Keratinocyte (primary cell): ENCODE results near the gene PLXNB2.
"Not testable (repeated sequence)": the region's sequence is repeated elsewhere in the genome, so short reads cannot be mapped to it uniquely, and the experiment has no call there.

ENCODE experiments used
- EZH2 ChIP-seq: IDR thresholded peaks from one replicate; pipeline ENCODE4 v1.6.1; 2012; ENCODE audit warnings: inconsistent platforms, mild to moderate bottlenecking, low read length, moderate library complexity
- TF ChIP-seq, protein P1 (sequence below), 3 experiments: IDR thresholded peaks in 1 of 3; conservative IDR thresholded peaks in 1 of 3; optimal IDR thresholded peaks in 1 of 3; 2 replicates in 2 of 3; 3 replicates in 1 of 3; pipeline versions ENCODE3 to v1.5.1; 2011; ENCODE audit warnings: low read length in 3 of 3, mild to moderate bottlenecking in 3 of 3, moderate library complexity in 2 of 3, control low read depth in 1 of 3, inconsistent platforms in 1 of 3; ENCODE audit not compliant: insufficient read depth in 2 of 3; ENCODE audit errors: extremely low read depth in 1 of 3

DNA sequence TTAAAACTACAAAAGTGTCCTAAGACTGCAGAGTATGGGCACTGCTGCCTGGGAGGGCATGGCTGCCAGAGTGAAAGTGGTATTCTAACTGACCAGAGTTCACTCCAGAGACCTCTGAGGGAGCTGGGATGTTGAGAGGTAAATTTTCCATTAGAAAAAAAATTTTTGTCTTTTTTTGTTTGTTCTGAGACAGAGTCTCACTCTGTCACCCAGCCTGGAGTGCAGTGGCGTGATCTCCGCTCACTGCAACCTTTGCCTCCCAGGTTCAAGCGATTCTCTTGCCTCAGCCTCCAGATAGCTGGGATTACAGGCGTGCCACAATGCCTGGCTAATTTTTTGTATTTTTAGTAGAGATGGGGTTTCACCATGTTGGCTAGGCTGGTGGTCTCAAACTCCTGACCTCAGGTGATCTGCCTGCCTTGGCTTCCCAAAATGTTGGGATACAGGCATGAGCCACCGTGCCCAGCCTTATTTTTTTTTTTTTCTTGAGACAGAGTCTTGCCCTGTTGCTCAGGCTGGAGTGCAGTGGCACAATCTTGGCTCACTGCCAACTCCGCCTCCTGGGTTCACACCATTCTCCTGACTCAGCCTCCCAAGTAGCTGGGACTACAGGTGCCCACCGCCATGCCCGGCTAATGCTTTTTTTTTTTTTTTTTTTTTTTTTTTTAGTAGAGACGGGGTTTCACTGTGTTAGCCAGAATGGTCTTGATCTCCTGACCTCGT, 15.1 kb upstream of the PLXNB2 start:
- TF ChIP-seq, protein P1, sequence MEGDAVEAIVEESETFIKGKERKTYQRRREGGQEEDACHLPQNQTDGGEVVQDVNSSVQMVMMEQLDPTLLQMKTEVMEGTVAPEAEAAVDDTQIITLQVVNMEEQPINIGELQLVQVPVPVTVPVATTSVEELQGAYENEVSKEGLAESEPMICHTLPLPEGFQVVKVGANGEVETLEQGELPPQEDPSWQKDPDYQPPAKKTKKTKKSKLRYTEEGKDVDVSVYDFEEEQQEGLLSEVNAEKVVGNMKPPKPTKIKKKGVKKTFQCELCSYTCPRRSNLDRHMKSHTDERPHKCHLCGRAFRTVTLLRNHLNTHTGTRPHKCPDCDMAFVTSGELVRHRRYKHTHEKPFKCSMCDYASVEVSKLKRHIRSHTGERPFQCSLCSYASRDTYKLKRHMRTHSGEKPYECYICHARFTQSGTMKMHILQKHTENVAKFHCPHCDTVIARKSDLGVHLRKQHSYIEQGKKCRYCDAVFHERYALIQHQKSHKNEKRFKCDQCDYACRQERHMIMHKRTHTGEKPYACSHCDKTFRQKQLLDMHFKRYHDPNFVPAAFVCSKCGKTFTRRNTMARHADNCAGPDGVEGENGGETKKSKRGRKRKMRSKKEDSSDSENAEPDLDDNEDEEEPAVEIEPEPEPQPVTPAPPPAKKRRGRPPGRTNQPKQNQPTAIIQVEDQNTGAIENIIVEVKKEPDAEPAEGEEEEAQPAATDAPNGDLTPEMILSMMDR (optimal IDR thresholded peaks at IDR 0.05 in 1 of 3, IDR thresholded peaks at IDR 0.05 in 1 of 3, conservative IDR thresholded peaks at IDR 0.05 in 1 of 3; ENCODE audit: extremely low read depth in 1 of 3, insufficient read depth in 2 of 3, low read length in 3 of 3): not testable (repeated sequence)
- not testable (repeated sequence) for TF ChIP-seq EZH2
